CD4-positive, CD25-positive, alpha-beta regulatory T cell (primary cell): Measurements from ENCODE around the gene HPCAL1. TPM values are rescaled to one million over a fixed set of nuclear protein-coding genes. Genes with fewer than 3 reads are reported as not detected.
"Not testable (repeated sequence)": the region's sequence is repeated elsewhere in the genome, so short reads cannot be mapped to it uniquely, and the experiment has no call there.

Source experiments
- ATAC-seq, 2 donors: fragments of 150-1000 bp; cut with Tn5 transposase; one replicate each; pipeline ENCODE4 v1.10.0; 2021; ENCODE audit warnings: low read depth in 2 of 2, moderate number of reproducible peaks in 2 of 2, moderate library complexity in 1 of 2
- DNase-seq, 3 donors: peaks; one replicate each; pipeline versions ENCODE4 v3.0.0 to v3.0.0-alpha.2; 2012 to 2022; ENCODE audit warnings: mixed read lengths in 1 of 3
- H3K27ac ChIP-seq: one replicate; pipeline ENCODE4 v1.7.0; 2013; ENCODE audit warnings: mild to moderate bottlenecking, low read length; ENCODE audit not compliant: insufficient read depth, poor library complexity, severe bottlenecking
- H3K27me3 ChIP-seq: one replicate; pipeline ENCODE4 v1.7.0; 2013; ENCODE audit warnings: low read length; ENCODE audit not compliant: control insufficient read depth, insufficient read depth
- H3K36me3 ChIP-seq: one replicate; pipeline ENCODE4 v1.7.0; 2013; ENCODE audit warnings: mild to moderate bottlenecking, low read length, moderate library complexity; ENCODE audit not compliant: control insufficient read depth, insufficient read depth
- H3K4me1 ChIP-seq: 2 replicates; pipeline ENCODE4 v1.7.0; 2013; ENCODE audit warnings: mild to moderate bottlenecking, low read length; ENCODE audit not compliant: insufficient read depth, control insufficient read depth, poor library complexity, severe bottlenecking
- H3K4me3 ChIP-seq: one replicate; pipeline ENCODE4 v1.7.0; 2013; ENCODE audit warnings: low read depth, mild to moderate bottlenecking, low read length, moderate library complexity
- H3K9me3 ChIP-seq, 2 experiments: 1 replicate in 1 of 2; 2 replicates in 1 of 2; pipeline ENCODE4 v1.7.0; 2013; ENCODE audit warnings: low read length in 2 of 2, mild to moderate bottlenecking in 1 of 2, moderate library complexity in 1 of 2; ENCODE audit not compliant: control insufficient read depth in 2 of 2
- H3K27ac Mint-ChIP-seq, 3 donors: one replicate each; pipeline ENCODE4 v1.8.0; 2020 to 2022; ENCODE audit warnings: mild to moderate bottlenecking in 3 of 3, mixed read lengths in 3 of 3, moderate library complexity in 2 of 3
- H3K27me3 Mint-ChIP-seq: one replicate; pipeline ENCODE4 v1.8.0; 2022; ENCODE audit warnings: mild to moderate bottlenecking, mixed read lengths
- H3K36me3 Mint-ChIP-seq: one replicate; pipeline ENCODE4 v1.8.0; 2020; ENCODE audit warnings: mixed read lengths
- H3K4me1 Mint-ChIP-seq, 4 donors: one replicate each; pipeline ENCODE4 v1.8.0; 2020 to 2022; ENCODE audit warnings: mixed read lengths in 4 of 4, mild to moderate bottlenecking in 1 of 4
- H3K4me3 Mint-ChIP-seq, 4 donors: one replicate each; pipeline ENCODE4 v1.8.0; 2020 to 2022; ENCODE audit warnings: mild to moderate bottlenecking in 4 of 4, mixed read lengths in 4 of 4, moderate library complexity in 3 of 4
- H3K9me3 Mint-ChIP-seq, 7 donors: one replicate each; pipeline ENCODE4 v1.8.0; 2020 to 2022; ENCODE audit warnings: mixed read lengths in 7 of 7, mild to moderate bottlenecking in 3 of 7, moderate library complexity in 2 of 7
- polyA plus RNA-seq, 4 donors: library from polyadenylated mRNA; unstranded; fragments of 300-500 nt; fragmentation: Illumina TruSeq; gene quantifications; one replicate each; pipeline ENCODE4 v1.2.3, GENCODE V29; 2021
- total RNA-seq: library from RNA; stranded (reverse); gene quantifications from one replicate; pipeline ENCODE4 v1.2.3, GENCODE V29; 2022

The HPCAL1 gene
- total and polyA plus RNA-seq, 5 donors from 2014 or later: 33.8 to 95.6 (median 84.8) TPM

DNA sequence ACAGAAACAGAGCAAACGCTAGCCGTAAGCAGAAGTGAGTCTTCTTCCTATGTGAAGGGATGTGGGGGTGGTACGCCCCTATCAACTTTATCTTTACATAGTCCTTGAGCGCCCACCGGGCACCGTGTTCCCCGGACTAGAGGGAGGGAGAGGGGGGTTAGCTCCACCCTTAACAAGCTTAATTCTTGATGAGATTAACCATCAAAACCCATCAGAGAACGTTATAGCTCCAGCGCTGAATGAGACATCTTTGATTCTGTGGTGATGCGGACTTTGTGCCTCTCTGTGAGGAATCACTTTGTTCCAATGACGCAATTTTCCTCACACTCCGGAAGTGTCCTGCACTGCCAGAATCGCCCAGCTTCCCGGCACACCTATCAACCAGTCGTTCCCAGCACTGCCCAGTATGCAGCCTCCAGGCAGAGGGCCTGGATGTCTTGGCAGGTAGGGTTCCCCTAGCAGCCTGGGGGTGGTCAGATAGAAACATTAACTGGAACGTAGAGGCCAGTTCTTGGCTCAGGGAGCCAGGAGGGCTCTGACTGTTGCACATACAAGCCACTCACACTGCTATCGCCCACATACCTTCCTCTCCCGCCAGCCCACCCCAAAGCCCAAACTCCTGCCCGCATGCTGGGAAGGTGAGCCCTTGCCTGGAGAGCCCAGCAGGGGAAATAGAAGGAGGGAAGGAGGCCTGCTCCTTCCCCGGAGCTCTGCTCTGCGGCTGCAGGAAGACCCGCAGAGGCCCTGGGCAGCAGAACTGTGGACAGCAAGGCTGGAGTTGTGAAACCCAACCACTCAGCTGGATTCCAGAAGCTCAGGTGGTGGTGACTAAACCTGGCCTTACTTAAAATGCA lies 147.4 kb downstream of the HPCAL1 start:
- ATAC-seq (no peak), DNase-seq (no peak)
- Histone ChIP-seq H3K9me3 (no peaks in the 10 kb centered on the region), H3K27ac (no peak overlapping the region), H3K36me3 (no peaks in the 10 kb centered on the region), H3K27me3 (no peaks in the 10 kb centered on the region), H3K4me3 (no peak overlapping the region), H3K4me1 (peaks cover 35% of the 10 kb centered on the region)
- peak overlapping the region in 2 of 3 donors; percentile 71 to 86 for H3K27ac Mint-ChIP-seq
- H3K4me1 Mint-ChIP-seq: peaks cover 4 to 50% (median 28%) of the 10 kb centered on the region in 4 donors
- no peaks in the 10 kb centered on the region for H3K36me3 Mint-ChIP-seq
- H3K9me3 Mint-ChIP-seq: no peaks in the 10 kb centered on the region
- no peaks in the 10 kb centered on the region for H3K27me3 Mint-ChIP-seq
- H3K4me3 Mint-ChIP-seq: peak overlapping the region; percentile 83 to 88 (median 84)

DNA sequence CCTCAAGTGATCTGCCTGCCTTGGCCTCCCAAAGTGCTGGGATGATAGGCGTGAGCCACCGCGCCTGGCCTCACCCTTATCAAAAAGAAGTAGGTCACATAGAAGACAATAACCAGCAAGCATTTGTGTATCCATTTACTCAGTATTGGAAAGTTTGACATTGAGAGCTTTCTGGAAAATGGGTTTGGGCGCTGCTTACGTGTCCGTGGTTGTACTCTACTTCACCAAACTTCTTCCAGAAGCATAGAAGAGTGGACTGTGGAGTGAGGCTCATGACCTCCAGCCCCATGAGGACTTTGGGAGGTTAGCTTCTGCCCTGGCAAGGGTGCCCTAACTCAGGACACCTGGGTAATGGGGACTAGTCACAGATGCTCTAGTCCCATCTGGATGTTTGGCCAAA lies 149.1 kb downstream of the HPCAL1 start:
- no peaks in the 10 kb centered on the region for H3K9me3 Mint-ChIP-seq
- H3K27me3 ChIP-seq: no peaks in the 10 kb centered on the region
- H3K4me1 Mint-ChIP-seq: peaks cover 4 to 33% (median 16%) of the 10 kb centered on the region in 4 donors
- H3K27me3 Mint-ChIP-seq: no peaks in the 10 kb centered on the region
- H3K27ac ChIP-seq: no peak overlapping the region
- no peaks in the 10 kb centered on the region for H3K36me3 Mint-ChIP-seq
- no peak overlapping the region for H3K4me3 ChIP-seq
- DNase-seq (no peak), ATAC-seq (no peak)
- H3K27ac Mint-ChIP-seq: peak overlapping the region in 1 of 3 donors; percentile 46
- H3K4me1 ChIP-seq: peaks cover 20% of the 10 kb centered on the region
- H3K4me3 Mint-ChIP-seq: no peak overlapping the region
- no peaks in the 10 kb centered on the region for H3K9me3 ChIP-seq
- H3K36me3 ChIP-seq: no peaks in the 10 kb centered on the region

DNA sequence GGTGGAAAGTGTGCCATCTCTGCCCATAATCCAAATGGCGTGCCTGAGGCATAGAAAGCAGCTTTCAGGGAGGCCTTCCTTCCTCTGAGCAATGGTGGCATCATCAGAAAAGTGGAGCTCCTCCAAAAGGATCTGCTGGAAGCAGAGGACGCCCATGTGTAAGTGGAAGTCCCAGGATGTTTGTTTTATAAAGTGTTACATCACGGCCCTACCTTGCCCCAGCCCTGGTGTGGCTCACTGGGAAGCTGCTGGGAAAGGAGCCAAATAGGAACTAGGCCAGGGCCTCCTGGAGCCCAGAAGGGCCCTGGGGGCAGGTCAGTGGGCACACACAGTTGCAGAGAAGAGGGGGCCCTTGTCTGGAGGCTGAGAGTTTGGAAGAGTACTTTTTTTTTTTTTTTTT lies 149.6 kb downstream of the HPCAL1 start:
- no peaks in the 10 kb centered on the region for H3K27me3 Mint-ChIP-seq
- Histone ChIP-seq H3K4me3 (no peak overlapping the region), H3K9me3 (no peaks in the 10 kb centered on the region), H3K27ac (no peak overlapping the region), H3K36me3 (no peaks in the 10 kb centered on the region), H3K27me3 (no peaks in the 10 kb centered on the region), H3K4me1 (peaks cover 16% of the 10 kb centered on the region)
- H3K4me1 Mint-ChIP-seq: peaks cover 4 to 28% (median 12%) of the 10 kb centered on the region in 4 donors
- no peaks in the 10 kb centered on the region for H3K9me3 Mint-ChIP-seq
- H3K36me3 Mint-ChIP-seq: no peaks in the 10 kb centered on the region
- ATAC-seq (no peak), DNase-seq (no peak)
- no peak overlapping the region for H3K4me3 Mint-ChIP-seq
- peak overlapping the region in 1 of 3 donors; percentile 46 for H3K27ac Mint-ChIP-seq

DNA sequence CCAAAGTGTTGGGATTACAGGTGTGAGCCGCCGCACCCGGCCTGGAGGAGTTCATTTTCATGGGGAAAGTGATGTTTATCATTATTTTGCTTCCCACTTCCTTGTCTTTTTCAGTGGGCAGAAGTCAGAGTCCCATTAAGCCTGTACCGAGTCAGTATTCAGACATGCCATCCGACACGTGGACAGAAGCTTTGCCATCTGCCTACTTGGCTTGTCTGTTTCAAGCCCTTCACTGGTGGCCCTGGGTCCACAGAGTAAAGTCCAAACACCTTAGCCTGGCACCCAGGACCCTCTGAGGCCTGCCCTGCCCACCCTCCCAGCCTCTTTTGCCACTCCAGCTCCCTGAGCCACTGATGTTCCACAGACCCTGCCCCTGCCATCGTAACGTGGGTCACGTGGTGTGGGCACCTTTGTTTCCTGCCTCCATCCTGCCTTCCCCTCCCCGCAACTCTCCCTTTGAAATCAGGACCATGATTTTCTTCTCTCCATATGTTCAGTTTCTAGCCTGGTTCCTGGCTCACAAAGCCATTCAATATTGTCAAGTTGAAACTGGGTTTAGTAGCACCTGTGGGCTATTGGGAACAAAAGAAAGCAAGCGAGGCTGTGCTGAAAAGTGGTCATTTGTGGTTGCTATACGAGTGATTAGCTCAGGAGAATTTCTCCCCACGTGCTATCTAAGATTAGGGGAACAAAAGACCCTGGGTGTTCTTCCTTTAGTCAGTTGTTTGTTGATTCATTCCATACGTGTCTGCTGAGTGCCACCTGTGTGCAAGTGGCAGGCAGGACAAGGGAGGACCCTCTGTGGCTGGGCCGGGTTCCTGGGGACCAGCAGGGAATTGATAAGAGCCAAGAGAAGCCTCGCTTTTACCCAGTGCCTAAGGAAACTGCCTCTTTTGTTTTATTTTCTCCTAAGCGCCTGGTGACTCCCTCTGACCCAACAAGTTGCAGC lies 150.5 kb downstream of the HPCAL1 start:
- H3K27me3 Mint-ChIP-seq: no peaks in the 10 kb centered on the region
- no peak for ATAC-seq
- H3K4me3 Mint-ChIP-seq: peak overlapping the region in 2 of 4 donors; percentile 38 to 74
- H3K27ac Mint-ChIP-seq: no peak overlapping the region
- peaks cover 12% of the 10 kb centered on the region for H3K4me1 ChIP-seq
- H3K9me3 ChIP-seq: no peaks in the 10 kb centered on the region
- H3K27ac ChIP-seq: no peak overlapping the region
- H3K27me3 ChIP-seq: no peaks in the 10 kb centered on the region
- H3K4me3 ChIP-seq: no peak overlapping the region
- no peaks in the 10 kb centered on the region for H3K36me3 Mint-ChIP-seq
- DNase-seq: no peak
- no peaks in the 10 kb centered on the region for H3K36me3 ChIP-seq
- H3K9me3 Mint-ChIP-seq: no peaks in the 10 kb centered on the region
- H3K4me1 Mint-ChIP-seq: peaks cover 4 to 26% (median 10%) of the 10 kb centered on the region in 4 donors

DNA sequence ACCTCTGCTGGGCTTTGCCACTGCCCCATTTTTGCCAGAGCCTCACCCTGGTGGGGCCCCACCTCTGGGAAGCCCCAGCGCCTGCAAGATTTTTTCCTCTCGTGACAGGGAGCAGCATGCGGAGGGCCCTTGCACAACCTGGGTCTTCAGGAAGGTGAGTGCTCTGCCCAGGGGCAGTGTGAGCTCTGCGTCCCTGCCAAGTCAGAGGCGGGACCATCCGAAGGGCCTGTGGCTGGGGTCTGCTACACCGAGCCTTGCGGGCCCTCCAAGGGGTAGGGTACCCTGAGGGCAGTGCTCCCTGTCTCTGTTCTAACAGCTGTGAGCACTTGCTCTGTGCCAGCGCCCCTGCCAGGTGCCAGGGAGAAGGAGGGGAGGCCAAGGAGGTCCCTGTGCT lies 151.2 kb downstream of the HPCAL1 start:
- Histone ChIP-seq H3K27ac (no peak overlapping the region), H3K4me1 (peaks cover 9% of the 10 kb centered on the region), H3K36me3 (no peaks in the 10 kb centered on the region), H3K4me3 (no peak overlapping the region), H3K27me3 (no peaks in the 10 kb centered on the region), H3K9me3 (no peaks in the 10 kb centered on the region)
- Mint-ChIP-seq H3K4me1 (peaks cover 4 to 26% (median 10%) of the 10 kb centered on the region in 4 donors), H3K27ac (no peak overlapping the region), H3K4me3 (peak overlapping the region in 2 of 4 donors; percentile 38 to 74), H3K27me3 (no peaks in the 10 kb centered on the region), H3K9me3 (peaks cover 0 to under 1% (median 0%) of the 10 kb centered on the region in 7 donors), H3K36me3 (no peaks in the 10 kb centered on the region)
- DNase-seq: no peak
- ATAC-seq: no peak

DNA sequence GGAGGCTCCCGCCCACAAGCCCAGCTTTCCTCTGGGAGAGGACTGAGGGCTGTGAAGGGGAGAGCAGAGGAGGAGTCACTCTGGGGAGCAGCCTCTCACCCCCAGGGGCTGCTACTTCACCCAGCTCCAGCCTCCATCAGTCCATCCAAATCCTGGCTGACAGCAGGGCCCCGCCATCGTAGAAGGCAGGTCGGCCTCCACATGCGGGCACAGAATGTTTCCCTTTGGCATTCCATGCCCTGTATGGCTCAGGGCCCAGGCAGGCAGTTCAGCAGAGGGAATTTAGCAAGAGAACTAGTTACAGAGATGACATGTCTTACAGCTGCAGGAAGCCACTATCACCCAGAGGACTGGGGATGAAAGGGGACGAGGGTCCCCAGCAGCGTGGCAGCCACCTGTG lies 151.8 kb downstream of the HPCAL1 start:
- Mint-ChIP-seq H3K9me3 (peaks cover 0 to 1% (median 0%) of the 10 kb centered on the region in 7 donors), H3K36me3 (no peaks in the 10 kb centered on the region), H3K27ac (no peak overlapping the region), H3K27me3 (peaks cover 3% of the 10 kb centered on the region), H3K4me3 (no peak overlapping the region), H3K4me1 (peaks cover 0 to 20% (median 7%) of the 10 kb centered on the region in 4 donors)
- no peaks in the 10 kb centered on the region for H3K9me3 ChIP-seq
- H3K36me3 ChIP-seq: no peaks in the 10 kb centered on the region
- H3K27me3 ChIP-seq: peaks cover under 1% of the 10 kb centered on the region
- DNase-seq: no peak
- peaks cover 3% of the 10 kb centered on the region for H3K4me1 ChIP-seq
- H3K27ac ChIP-seq: no peak overlapping the region
- ATAC-seq: no peak
- H3K4me3 ChIP-seq: no peak overlapping the region

DNA sequence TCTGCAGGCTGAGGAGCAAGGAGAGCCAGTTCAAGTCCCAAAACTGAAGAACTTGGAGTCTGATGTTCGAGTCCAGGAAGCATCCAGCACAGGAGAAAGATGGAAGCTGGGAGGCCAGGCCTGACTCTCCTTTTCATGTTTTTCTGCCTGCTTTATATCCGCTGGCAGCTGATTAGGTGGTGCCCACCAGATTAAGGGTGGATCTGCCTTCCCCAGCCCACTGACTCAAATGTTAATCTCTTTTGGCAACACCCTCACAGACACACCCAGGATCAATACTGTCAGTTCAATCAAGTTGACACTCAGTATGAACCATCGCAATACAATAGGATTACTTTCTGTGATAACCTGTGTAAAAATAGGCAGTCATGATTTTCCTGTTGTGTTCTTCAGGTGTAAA lies 154.5 kb downstream of the HPCAL1 start:
- H3K36me3 Mint-ChIP-seq, H3K4me3 Mint-ChIP-seq, DNase-seq, H3K27ac ChIP-seq, H3K9me3 ChIP-seq, H3K27me3 ChIP-seq, H3K4me1 ChIP-seq, H3K9me3 Mint-ChIP-seq, H3K4me3 ChIP-seq, H3K4me1 Mint-ChIP-seq, ATAC-seq, H3K36me3 ChIP-seq, H3K27ac Mint-ChIP-seq: not testable (repeated sequence)
- H3K27me3 Mint-ChIP-seq: peaks cover 15% of the 10 kb centered on the region
